Posterior cingulate gyrus (tissue), 11 donors: Measurements from ENCODE around the gene RPS6KB2.

Experiments used
- DNase-seq, 10 donors: peaks; one replicate each; pipeline versions ENCODE4 v3.0.0 to v3.0.0-alpha.2; 2020 to 2021; ENCODE audit warnings: mixed read lengths in 3 of 10
- intact Hi-C: fragments of 100-400 bp; cut with DNase I; formaldehyde crosslinking; loops from one replicate; pipeline ENCODE4 v1.15.1; 2023

The RPS6KB2 gene

GRCh38 chr11:67482275-67482826 lies 54.1 kb downstream of the RPS6KB2 start:
- no peak for DNase-seq
- intact Hi-C loops, result loop anchor here (2.0 kb wide), 1 partner anchor 14 kb away; the partner anchor contains the start of gene TMEM134

GRCh38 chr11:67482827-67483798 lies 54.8 kb downstream of the RPS6KB2 start, which contains the start of gene AIP:
TSS of gene AIP (plus strand) at chr11:67483026. CDS start at chr11:67483159, 133 bp downstream.
- intact Hi-C loops, result loop anchor here (2.0 kb wide), 1 partner anchor 14 kb away; the partner anchor contains the start of gene TMEM134
- DNase-seq, result peak; percentile 92 to 99 (median 96)

DNA sequence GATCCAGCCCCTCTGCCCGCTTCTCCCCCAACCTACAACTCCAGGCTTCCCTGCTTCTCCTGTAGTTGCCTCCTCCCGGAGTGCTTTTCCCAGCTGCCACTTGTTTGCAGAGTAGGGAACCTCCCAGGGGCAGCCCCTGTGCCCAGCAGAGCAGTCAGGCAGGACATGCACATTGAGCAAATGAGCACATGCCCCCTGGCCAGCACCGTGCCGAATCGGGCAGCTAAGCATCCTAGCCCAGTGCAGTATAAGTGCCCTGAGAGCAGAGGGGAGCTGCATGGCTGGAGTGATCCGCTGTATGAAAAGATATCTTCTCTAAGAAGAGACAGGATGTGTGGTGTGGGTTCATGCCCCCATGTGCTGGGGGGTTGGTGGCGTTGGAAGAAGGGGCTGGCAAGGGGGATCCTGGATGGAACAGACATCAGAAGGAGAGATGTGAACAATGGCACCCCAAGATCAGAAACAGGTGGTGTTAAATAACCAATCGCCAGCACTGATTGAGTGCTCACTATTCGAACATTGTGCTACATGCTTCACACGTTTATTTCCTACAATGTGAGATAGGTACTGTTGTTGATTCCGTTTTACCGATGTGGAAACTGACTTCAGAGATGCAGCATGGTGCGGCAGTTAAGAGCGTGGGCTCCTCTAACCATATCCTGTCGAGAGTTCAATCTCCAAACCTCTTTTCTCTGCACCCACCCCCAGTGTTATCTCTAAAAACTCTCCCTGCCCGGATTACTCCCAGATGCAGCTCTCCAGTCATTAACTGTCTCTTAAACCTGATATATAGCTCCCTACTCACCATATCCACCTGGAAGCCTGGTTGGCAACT lies 55.8 kb downstream of the RPS6KB2 start:
- intact Hi-C loops, result loop anchor here (2.0 kb wide), 2 partner anchors 15 kb away; partner anchors contain the start of gene TMEM134
- no peak for DNase-seq

DNA sequence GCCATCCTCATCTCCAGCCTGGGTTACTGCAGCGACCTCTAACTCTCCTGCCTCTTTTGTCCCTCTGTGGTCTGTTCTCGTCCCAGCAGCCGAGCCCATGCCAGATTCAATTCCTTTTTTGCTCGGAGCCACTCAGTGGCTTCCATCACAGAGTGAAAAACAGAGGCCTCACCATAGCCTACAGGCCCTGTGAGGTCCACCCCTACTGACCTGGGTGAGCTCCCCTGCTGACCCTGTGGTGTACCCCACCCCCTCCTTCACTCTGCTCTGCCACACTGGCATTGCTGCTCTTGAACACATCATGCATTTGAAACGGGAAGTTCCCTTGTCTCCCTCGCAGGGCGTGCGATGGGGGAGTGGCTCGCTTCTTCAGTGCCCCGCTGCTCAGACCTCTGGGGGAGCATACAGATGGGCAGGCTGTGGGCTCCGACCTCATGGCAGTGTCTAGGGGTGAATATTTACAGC lies 56.6 kb downstream of the RPS6KB2 start:
- DNase-seq, result no peak
- intact Hi-C loops, result loop anchor here (2.0 kb wide), 1 partner anchor 14 kb away; no protein-coding TSS in a partner anchor
